BE2C (cell line): ENCODE data around the gene TESMIN.
A peak's percentile ranks its signal among the peaks of the same experiment; 100 is the strongest.

Experiments used
- DNase-seq: peaks from one replicate; pipeline ENCODE4 v3.0.0-alpha.2; 2020
- H3K27me3 ChIP-seq: fragments of 250-450 bp; sonication (Bioruptor Pico); 2 replicates; pipeline ENCODE4 v1.5.1; 2020; ENCODE audit warnings: mild to moderate bottlenecking
- H3K36me3 ChIP-seq: fragments of 250-450 bp; sonication (Bioruptor Pico); 2 replicates; pipeline ENCODE4 v1.5.1; 2020; ENCODE audit warnings: mild to moderate bottlenecking
- H3K4me1 ChIP-seq: fragments of 250-450 bp; sonication (Bioruptor Pico); 2 replicates; pipeline ENCODE4 v1.5.1; 2020
- H3K4me3 ChIP-seq: 2 replicates; pipeline ENCODE4 v1.5.1; 2011; ENCODE audit warnings: low read depth, low read length
- H3K9me3 ChIP-seq: fragments of 250-450 bp; sonication (Bioruptor Pico); 2 replicates; pipeline ENCODE4 v1.5.1; 2020
- TF ChIP-seq, protein P1 (sequence below): IDR thresholded peaks from 2 replicates; pipeline ENCODE4 v1.5.1; 2012; ENCODE audit warnings: mild to moderate bottlenecking, low read depth, low read length

Gene TESMIN

DNA sequence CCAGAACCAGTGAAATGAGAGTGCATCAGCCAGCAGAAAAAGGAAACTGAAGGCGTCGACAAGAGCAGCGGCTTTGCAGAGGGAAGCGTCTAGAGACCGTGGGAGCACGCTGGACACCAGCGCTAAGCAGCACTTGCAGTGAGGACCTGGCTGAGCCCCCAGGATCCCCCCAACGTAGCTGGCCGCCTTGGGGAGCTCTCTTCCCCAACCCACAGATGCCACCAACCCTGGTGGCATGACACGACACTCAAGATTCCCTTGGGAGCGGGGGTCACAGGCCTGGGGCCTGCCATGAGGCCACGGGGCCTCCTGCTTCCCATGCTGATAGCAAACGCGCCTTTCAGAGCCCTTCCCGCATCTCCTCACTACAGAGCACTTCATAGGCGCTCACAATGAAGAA lies 13.4 kb upstream of the TESMIN start:
- DNase-seq = no peak
- H3K9me3 ChIP-seq = no peaks in the 10 kb centered on the region
- H3K36me3 ChIP-seq = peaks cover 10% of the 10 kb centered on the region
- TF ChIP-seq, protein P1, sequence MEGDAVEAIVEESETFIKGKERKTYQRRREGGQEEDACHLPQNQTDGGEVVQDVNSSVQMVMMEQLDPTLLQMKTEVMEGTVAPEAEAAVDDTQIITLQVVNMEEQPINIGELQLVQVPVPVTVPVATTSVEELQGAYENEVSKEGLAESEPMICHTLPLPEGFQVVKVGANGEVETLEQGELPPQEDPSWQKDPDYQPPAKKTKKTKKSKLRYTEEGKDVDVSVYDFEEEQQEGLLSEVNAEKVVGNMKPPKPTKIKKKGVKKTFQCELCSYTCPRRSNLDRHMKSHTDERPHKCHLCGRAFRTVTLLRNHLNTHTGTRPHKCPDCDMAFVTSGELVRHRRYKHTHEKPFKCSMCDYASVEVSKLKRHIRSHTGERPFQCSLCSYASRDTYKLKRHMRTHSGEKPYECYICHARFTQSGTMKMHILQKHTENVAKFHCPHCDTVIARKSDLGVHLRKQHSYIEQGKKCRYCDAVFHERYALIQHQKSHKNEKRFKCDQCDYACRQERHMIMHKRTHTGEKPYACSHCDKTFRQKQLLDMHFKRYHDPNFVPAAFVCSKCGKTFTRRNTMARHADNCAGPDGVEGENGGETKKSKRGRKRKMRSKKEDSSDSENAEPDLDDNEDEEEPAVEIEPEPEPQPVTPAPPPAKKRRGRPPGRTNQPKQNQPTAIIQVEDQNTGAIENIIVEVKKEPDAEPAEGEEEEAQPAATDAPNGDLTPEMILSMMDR = no peak
- no peaks in the 10 kb centered on the region for H3K27me3 ChIP-seq
- no peak overlapping the region for H3K4me3 ChIP-seq
- H3K4me1 ChIP-seq = peaks cover 15% of the 10 kb centered on the region

DNA sequence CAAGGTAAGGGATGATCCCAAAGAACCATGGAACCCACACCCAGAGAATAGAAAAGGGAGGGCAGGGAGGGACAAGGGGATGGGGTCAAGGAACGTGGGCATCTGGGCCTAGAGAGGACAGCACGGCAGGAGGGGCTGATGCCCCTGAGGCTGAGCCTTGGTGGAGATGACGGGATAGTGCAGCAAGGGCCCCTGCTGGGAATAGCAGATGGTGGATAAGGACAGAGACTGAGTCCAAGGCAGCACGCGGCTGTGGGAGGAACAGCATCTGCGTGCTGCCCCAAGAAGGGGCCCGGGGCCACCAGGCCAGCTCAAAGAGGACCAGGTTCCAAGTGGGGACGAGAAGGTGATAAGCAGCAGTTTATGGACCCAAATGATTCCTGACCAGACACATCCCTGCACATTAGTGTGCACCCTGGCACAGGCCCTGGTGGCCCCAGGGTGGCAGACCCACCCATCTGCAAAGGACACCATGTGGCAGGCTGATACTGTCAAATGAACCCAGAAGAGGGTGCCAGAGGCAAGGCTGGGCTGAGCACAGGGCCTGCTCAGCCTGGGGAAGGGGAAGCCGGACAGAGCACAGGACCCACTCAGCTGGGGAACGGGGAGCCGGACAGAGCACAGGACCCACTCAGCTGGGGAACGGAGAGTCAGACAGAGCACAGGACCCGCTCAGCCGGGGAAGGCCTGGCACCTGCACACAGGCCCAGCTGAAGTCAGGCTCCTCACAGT lies 12.8 kb upstream of the TESMIN start:
- TF ChIP-seq, protein P1 = peak; percentile 63
- H3K9me3 ChIP-seq = no peaks in the 10 kb centered on the region
- H3K36me3 ChIP-seq = peaks cover 14% of the 10 kb centered on the region
- no peaks in the 10 kb centered on the region for H3K27me3 ChIP-seq
- no peak overlapping the region for H3K4me3 ChIP-seq
- H3K4me1 ChIP-seq = peaks cover 15% of the 10 kb centered on the region
- peak; percentile 63 for DNase-seq

DNA sequence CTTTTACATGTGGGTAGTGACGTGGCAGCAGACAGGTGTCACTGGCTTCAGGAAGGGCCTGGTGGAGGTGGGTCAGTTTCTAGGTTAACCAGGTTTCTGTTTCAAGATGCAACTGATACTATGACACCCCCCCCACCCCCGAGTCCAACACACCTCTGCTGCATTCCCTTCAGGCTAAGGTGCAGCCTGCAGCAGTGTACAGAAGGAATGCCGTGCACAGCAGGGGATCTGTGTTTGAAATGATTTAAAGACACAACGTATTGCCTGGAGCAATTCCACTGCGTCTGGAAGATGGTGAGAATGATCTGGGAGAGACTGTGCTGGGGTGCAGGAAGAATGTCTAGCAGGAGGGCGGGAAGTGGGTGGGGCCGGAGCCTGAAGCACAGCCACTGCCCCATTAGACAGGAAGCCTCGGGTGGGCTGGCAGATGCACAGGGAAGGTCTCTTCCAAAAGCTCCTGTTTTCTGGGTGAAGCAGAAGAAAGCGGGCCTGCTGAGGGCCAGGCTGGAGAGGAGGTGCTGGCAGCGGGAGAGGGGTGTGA lies 11.9 kb upstream of the TESMIN start:
- TF ChIP-seq, protein P1 = no peak
- peaks cover 14% of the 10 kb centered on the region for H3K36me3 ChIP-seq
- no peaks in the 10 kb centered on the region for H3K9me3 ChIP-seq
- no peak for DNase-seq
- peaks cover 15% of the 10 kb centered on the region for H3K4me1 ChIP-seq
- no peaks in the 10 kb centered on the region for H3K27me3 ChIP-seq
- no peak overlapping the region for H3K4me3 ChIP-seq

DNA sequence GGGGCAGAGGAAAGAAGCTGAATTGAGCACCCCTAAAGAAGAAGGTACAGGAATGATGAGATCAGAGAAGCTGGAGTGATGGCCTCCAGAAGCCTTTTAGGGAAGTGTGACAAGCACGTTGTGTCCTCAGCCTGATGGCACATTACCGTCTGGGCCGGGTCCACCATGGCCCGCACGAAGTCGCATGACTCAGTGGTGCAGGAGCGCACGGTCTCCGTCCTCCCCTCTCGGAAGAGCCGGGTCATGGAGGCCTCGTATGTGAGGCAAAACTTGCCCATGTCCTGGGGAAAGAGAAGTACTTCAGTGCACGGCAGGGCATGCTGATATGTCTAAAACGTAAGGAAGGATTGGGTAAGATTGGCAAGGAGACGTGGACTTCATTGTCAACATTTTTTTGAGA lies 11.2 kb upstream of the TESMIN start:
- Histone ChIP-seq H3K36me3 (peaks cover 14% of the 10 kb centered on the region), H3K27me3 (no peaks in the 10 kb centered on the region), H3K9me3 (no peaks in the 10 kb centered on the region), H3K4me1 (peaks cover 15% of the 10 kb centered on the region), H3K4me3 (no peak overlapping the region)
- TF ChIP-seq, protein P1 = no peak
- DNase-seq = no peak

DNA sequence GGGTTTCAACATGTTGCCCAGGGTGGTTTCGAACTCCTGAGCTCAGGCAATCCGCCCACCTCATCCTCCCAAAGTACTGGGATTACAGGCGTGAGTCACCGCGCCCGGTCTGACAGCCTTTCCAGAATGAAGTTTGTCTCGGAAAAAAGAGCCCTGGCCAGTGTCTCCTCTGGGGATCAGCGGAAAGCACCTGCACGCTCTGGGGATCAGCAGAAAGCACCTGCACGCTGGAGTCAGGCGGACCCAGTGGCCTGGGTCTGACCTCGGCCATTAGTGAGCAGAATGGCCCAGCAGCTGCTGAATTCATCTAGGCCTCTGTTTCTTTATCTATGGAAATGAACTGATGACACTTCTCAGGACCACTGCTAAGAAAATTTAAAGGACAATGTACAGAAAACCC lies 10.5 kb upstream of the TESMIN start:
- H3K36me3 ChIP-seq = peaks cover 14% of the 10 kb centered on the region
- TF ChIP-seq, protein P1 = no peak

DNA sequence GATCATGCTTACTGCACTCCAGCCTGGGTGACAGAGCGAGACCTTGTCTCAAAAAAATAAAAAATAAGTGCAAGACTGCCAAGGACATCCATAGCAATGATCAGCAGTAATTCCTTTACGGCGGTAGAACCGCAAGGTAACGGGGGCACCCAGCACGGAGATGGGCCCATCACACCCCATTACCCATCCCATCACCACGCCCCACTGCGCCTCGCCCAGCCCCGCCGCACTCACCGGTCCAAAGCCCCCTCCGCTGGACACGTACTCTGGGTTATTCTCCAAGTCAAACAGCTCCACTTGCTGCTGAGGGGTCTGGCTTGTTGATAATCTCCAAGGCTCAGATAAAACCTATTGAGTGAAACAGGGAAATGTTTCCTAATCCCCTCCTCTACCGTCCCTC lies 8.7 kb upstream of the TESMIN start:
- no peak overlapping the region for H3K4me3 ChIP-seq
- H3K36me3 ChIP-seq = peaks cover 14% of the 10 kb centered on the region
- DNase-seq = no peak
- H3K9me3 ChIP-seq = no peaks in the 10 kb centered on the region
- H3K4me1 ChIP-seq = peaks cover 19% of the 10 kb centered on the region
- no peaks in the 10 kb centered on the region for H3K27me3 ChIP-seq
- TF ChIP-seq, protein P1 = no peak

More for the DNA sequence above, 10.5 kb upstream of the TESMIN start:
- Histone ChIP-seq H3K27me3 (no peaks in the 10 kb centered on the region), H3K9me3 (no peaks in the 10 kb centered on the region), H3K4me3 (no peak overlapping the region), H3K4me1 (peaks cover 15% of the 10 kb centered on the region)
- DNase-seq = no peak
